Dermis blood vessel endothelial cell (primary cell): ENCODE data around the gene UNC45A. TPM values are rescaled to one million over a fixed set of nuclear protein-coding genes. Genes with fewer than 3 reads are reported as not detected.
A peak's percentile ranks its signal among the peaks of the same experiment; 100 is the strongest.
"Not testable (repeated sequence)": the region's sequence is repeated elsewhere in the genome, so short reads cannot be mapped to it uniquely, and the experiment has no call there.

Experiments
- DNase-seq: peaks from one replicate; pipeline ENCODE4 v3.0.0; 2010
- total RNA-seq: library from RNA; depleted of rRNA; stranded (reverse); fragments of >200 nt; gene quantifications from 2 replicates; pipeline ENCODE4 v1.2.3, GENCODE V29; 2014

The UNC45A gene
- total RNA-seq, 1 donor from 2014 or later, result 128 TPM

DNA sequence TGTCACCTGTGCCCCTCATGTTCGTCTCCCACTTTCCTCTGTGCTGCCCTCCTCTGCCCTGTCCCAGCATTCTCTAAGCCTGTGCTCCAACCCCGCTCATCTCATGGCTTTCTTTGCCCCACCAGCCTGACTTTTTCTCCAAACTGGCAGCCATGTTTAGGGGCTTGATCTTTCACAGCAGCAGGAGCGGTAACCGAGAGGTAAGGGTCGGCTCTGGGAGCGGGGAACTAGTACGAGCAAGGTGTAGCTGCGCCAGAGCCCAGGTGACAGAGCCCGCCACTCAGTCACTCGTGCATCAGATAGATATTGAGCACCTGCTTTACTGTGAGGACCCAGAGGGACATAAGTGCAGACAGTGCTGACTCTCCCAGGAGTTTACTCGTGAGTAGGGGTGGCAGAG, 18.6 kb upstream of the UNC45A start:
- no peak for DNase-seq

DNA sequence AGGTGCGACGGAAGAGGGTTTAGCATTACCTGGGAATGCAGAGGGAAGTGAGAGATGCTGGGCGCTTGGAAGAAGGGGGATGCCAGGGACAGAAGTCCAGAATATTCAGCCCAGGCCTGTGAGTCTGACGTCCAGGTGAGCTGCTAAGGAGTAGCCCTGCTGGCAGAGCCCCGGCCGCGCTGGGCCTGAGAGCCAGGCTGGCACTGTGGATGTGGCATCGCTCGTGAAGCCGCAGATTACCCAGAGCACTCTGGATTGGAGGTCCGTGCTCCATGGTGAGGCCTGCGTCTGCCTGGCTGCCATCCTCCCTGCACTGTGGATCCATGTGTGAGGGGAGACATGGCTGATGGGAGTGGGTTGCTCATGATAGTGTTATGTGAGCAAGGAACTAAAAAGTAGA, 17.5 kb upstream of the UNC45A start:
- no peak for DNase-seq

DNA sequence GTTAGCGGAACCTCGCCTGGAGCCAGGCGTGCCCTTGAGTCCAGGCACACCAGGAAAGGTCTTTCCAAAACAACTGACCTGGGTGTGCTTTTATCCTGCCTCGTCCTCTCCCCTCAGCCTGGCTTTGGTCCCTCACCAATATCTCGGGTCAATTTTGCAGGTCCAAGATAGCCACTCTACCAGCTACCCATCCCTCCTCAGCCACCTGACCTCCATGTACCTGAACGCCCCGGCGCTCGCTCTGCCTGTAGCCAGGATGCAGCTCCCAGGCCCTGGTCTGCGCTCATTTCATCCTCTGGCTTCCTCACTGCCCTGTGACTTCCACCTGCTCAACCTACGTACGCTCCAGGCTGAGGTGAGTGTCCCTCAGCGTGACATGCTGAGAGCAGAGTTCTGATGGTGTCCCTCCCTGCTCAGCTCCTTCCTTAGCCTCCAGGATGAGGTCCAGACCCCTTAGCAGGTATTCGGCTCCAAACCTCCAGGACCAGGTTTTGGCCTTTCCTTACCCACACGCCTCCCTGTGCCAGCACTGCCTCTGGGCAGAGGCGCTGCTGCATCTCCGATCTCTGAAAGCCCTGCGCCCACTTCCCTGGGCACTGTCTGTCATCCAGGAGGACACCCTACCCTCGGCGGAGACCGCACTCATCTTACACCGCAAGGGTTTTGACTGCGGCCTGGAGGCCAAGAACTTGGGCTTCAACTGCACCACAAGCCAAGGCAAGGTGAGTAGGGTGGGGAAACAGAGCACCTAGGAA, 16.9 kb upstream of the UNC45A start:
- no peak for DNase-seq

DNA sequence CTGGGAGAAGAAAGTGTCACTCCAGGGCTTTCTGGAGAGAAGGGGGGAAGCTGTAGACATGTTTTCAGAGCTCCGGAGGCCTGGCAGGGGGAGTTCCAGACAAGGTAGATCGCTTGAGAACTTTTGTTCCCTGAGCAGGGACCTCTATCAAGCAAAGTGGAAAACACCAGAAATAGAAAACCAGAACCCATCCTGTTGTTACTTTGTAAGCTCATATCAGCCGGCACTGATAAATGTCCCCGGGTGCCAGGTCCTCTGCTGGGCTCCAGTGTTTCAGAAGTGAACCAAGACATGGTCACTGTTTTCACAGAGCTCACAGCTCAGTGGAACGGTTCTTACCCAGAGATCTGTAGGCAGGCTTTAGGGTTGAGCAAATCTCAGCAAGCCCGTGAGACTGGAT, 16.2 kb upstream of the UNC45A start:
- no peak for DNase-seq

DNA sequence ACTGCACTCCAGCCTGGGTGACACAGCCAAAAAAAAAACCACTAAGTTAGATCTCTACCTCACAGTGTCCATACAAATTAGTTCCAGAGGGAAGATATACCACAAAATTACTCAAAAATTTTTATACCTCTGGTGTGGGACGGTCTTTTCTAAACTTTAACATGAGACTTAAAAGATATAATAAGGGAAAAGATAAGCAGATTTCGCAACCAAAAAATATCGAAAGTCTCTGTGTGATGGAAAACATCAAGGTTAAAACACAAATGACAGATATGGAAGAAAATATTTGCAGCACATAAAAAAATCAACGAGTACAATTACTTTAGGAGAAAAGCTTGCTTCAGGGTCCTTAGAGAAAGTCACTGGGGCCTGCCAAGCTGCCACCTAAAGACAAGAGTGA, 13.2 kb upstream of the UNC45A start:
- DNase-seq, result no peak

DNA sequence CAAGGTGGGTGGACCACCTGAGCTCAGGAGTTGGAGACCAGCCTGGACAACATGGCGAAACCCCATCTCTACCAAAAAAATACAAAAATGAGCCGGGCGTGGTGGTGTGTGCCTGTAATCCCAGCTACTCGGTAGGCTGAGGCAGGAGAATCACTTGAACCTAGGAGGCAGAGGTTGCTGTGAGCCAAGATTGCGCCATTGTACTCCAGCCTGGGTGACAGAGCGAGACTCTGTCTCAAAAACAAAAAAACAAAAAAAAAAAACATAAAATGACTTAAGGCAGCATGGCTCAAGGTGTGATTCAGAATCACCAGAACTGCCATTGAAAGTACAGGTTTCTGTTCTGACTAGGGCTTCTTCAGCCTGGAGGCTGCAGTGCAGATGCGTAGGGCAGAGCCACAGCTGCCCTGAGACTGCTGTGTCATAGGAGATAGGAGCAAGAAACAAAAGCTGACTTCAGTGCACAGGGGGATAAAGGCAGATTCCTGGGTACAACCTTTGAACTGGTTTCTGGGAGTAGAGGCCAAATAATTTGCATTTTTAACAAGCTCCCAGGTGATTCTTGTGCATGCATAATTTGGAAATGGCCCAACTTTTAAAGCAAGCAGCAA, 12.3 kb upstream of the UNC45A start:
- not testable (repeated sequence) for DNase-seq

DNA sequence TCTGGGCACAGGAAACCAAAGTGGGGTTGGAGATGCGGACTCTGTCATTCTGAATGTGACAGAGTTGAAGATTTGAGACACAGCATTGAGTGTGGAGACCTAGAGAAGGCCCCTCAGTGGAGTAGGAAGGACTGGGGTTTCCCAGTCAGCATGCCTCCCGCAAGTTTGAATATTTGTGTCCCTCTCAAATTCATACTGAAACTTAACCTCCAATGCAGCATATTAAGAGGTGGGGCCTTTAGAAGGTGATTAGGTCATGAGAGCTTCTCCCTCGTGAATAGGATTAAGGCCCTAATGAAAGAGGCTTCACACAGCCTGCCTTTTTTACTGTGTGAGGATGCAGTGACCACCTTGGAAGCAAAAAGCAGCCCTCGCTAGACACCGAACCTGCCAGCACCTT, 10.7 kb upstream of the UNC45A start:
- no peak for DNase-seq

DNA sequence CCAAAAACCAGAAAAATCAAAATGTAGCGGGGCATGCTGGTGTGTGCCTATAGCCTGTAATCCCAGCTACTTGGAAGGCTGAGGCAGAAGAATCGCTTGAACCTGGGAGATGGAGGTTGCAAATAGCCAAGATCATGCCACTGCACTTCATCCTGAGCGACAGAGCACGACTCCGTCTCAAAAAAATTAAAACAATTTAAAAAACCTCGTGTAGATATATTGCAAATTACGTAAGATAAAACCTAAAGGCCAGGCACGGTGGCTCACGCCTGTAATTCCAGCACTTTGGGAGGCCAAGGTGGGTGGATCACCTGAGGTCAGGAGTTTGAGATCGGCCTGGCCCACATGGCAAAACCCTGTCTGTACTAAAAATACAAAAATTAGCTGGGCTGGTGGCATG, 8.3 kb upstream of the UNC45A start:
- DNase-seq, result not testable (repeated sequence)

DNA sequence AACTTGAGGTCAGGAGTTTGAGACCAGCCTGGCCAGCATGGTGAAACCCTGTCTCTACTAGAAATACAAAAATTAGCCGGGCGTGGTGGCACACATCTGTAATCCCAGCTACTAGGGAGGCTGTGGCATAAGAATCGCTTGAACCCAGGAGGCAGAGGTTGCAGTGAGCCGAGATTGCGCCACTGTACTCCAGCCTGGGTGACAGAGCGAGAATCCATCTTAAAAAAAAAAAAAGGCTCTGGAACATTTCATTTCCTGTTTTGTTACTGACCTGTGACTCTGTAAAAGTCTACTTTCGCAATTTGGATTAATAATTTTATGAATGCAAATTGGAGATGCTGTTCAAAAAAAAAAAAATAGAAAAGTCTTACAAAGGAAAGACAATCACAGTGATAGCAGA, 7.0 kb upstream of the UNC45A start:
- DNase-seq, result not testable (repeated sequence)

DNA sequence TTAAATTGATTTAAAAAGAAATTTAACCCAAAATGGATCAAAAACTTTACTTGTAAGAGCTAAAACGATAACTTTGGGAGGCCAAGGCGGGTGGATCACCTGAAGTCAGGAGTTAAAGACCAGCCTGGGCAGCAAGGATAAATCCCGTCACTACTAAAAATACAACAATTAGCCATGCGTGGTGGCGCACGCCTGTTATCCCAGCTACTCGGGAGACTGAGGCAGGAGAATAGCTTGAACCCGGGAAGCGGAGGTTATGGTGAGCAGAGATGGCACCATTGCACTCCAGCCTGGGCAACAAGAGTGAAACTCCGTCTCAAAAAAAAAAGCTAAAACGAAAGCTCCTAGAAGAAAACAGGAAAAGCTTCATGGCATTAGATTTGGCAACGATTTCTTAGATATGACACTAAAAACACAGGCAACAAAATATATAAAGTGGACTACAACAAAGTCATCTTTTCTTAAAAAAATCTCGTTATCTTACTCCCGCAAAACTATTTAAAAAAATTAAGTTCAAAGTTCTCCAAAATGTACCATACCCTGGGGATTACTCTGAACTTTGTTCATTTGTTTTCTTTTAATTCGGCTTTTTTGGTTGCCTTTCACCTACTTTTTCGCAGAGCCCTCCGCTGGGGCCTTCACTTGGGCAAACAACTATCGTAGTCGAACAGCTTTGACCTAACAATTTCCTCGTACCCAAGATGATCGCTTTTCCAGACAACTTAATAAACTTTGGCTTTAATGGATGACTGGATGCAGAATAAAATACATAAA, 5.7 kb upstream of the UNC45A start:
- peak; percentile 12 for DNase-seq

DNA sequence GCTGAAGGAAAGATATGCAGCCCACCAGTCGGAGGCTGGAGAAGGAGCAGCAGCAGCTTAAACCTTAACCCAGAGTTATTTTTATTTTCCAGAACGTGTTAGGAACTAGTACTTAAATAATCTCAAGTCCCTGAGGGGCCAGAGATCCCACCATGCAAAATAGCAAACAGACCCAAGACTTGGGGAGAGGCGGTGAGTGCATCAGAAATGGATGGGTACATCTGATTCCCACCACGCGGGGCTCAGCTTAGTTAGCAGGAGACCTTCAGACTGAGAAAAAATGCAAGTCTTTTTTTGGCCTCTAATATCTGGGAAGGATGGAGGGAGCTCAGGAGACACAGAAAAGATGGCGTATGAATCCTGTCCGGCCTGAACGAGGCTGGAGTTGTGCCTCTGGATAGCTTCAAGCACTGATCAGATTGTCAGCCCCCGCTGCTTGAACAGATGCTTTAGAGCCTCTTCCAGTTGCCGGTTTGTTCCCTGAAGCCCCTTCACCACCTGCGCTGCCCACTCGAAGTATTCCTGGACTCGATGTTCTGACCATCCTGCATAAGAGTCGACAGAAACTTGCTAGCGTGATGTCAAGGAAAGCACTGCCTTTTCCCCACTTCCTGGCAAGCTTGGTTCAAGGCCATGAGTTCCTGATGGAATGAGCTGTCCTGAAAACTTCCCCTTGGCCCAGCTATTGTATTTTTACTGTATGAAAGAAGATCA, 4.1 kb upstream of the UNC45A start:
- DNase-seq, result peak; percentile 71

DNA sequence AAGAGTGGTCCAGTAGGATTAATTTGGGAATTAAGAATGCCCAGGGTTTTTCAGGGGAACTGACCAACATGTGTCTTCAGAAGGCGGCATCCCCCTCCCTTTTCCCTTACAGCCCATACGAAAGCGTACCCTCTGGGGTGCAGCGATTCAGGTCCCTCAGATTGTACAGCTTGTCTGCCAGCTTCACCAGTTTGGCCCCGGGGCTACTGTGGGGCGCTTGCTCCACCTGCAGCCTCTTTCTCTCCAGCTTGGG, 3.6 kb upstream of the UNC45A start:
- DNase-seq, result no peak

DNA sequence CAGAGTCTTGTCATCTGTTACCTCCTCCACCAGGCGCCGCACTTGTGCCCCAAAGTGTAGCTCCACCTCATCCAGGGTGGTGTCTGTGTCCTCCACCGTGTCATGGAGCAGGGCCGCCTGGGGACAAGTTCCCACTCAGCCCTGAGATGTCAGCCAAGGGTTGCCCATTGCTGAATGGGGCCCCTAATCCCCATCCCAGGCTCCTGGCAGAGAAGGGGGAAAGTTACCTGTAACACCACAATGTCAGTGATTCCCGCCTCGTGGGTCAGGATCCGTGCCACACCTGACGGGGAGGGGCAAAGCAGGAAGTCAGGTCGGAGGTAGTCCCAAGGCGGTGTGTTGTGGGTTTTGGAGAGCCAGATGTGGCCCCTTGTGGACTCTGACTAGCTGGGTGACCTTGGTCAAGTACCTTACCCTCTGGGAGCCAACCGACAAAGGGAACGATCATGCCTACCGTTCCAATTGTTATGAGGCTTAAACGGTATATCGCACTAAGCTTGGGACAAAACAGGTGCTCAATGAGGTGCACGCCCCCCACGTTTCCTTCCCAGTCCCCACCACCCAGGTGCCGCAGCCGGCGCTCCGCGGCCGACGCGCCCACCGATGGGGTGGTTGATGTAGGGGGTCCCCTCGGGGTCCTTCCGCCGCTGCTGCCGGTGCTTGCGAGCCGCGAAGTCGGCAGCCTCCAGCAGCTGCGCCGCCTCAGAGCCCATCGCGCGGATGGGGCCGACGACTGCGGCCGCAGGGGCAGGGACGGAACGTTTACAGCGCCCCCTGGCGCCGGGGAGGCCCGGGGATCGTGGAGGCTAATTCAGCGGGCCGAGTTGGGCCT, 3.0 kb upstream of the UNC45A start, which contains the start of gene HDDC3:
Gene HDDC3 (minus strand): TSS at position 722 of the 832 bp plus-strand sequence. CDS start 9 bp downstream, at position 713.
- DNase-seq, result peak; percentile 89

DNA sequence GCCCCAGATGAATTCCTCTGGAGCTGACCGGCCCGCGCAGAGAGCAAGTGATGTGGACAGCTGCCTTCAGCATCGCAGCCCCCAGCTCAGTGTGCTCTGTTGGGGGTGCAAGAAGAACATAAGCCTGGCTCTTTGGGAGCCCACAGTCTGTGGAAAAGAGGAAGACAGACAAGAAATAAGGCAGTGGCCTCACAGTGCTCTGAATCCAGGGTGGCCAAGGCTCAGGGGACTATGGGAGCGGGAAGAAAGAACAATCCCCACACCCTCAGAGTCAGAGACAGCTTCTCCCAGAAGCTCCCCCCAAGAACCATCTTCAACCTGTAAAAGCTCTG, 2.5 kb upstream of the UNC45A start:
- no peak for DNase-seq

DNA sequence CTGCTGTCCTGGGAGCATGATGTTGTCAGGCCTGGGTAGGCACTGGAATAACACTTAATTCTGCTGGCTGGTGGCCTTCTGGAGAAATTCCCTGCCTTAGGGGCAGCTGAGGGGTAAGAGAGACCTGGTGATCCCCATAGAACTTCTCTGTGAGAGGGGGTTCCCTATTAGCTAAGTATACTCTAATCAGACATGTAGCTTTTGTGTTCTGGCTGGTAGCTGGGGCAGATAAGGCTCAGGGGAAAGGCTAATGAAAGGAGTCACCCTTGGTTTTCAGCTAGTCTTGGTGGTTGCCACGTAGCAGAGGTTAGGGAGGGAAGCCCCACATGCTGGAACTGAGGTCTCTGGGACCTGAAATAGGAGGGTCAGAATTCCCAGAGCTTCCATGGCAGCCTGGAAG, 1.8 kb upstream of the UNC45A start:
- no peak for DNase-seq

DNA sequence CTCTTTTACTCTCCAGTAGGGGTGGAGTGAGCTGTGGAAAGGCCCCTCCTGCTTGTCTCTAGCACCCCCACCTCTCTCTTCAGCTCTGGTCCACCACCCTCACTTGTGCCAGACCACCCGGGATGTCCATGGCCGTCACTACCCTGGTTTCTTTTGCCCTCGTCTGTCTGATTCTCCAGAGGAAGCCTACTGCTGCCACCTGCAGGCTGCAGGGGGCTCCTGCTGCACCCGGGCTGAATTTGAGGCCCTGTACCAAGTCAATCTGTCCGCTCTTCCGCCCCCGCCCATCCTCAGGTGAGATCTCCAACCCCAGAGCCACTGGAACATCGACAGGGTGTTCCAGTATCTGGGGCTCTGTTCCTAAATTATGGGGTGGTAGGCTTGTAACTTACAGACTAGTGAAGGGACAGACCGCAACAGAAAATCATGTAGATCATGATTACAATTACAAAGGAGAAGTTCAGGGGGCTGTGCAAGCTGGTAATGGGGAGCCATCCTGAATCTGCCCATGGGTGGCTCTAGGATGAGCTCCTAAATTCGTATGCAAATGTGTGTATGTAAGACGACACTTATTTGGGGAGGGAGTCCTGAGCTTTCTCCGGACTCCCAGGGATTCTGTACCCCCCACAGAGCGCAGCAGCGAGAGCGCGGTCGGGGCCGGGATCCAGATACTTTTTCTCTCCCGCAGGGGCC, 683 bp upstream of the UNC45A start:
- peak; percentile 87 for DNase-seq

DNA sequence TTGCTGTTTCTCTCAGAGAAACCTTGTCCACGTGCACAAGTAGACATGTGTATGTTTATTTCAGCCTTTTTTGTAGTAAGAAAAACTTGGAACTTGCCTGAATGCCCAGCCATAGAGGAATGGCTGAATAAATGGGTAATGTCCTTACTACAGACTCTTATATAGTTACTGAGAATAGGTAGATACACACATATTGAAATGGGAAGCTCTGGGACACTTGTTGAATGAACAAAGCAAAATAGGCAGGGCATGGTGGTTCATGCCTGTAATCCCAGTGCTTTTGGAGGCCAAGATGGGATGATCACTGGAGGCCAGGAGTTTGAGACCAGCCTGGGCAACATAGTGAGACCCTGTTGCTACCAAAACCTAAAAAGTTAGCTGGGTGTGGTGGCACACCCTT, 1.7 kb downstream of the UNC45A start:
- DNase-seq, result no peak

DNA sequence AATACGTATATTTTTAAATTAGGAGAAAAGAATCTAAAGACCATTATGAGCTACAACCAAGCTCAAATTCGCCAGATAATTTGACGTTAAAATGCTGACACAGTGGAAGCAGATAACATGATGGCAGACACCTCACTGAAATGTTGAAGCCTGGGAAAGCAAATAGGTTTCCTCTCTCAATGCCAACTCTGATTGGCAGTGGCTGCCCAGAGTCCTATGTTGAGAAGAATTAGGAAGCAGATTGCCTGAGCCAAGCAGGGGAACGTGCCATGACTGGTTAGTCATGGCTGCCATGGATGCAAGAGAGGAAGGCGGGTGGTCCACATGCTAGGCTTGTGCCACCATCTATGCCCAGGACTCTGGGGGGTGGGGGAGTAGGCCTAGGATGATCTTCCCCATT, 3.2 kb downstream of the UNC45A start:
- no peak for DNase-seq

DNA sequence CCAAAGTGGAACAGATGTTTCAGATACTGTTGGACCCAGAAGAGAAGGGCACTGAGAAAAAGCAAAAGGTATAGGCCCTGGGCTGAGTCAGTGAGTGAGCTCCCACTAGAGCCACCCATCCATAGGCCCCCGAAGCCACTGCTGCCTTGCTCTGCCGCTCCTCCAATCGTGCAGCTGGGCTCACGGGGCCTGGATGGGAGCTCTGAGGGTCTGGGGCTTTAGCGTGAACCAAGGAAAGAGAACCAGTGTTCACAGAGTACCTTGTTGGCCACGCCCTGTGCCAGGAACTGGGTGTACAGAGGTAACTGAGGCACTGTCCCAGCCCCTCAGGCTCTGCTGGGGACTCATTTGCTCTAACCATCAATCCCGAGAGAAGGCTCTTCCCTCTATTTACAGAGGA, 4.7 kb downstream of the UNC45A start:
- DNase-seq, result no peak

DNA sequence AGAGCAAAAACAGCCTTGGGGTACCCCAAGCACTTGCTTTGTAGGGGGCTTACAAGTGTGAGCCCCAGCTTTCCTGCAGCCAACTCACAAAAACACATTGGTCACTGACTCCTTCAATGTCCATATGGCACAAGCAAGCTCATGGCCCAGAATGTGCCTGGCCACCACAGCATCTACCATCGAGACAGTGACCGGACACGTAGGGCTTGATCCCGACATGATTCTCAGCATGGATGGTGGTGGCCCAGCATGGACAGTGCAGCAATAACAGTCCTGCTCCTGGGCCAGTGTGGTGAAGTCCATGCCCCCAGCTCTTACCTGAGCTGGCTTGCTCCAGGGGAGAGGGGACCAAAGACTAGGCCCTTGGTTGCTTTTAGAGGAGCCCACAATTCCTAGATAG, 6.0 kb downstream of the UNC45A start:
- no peak for DNase-seq

DNA sequence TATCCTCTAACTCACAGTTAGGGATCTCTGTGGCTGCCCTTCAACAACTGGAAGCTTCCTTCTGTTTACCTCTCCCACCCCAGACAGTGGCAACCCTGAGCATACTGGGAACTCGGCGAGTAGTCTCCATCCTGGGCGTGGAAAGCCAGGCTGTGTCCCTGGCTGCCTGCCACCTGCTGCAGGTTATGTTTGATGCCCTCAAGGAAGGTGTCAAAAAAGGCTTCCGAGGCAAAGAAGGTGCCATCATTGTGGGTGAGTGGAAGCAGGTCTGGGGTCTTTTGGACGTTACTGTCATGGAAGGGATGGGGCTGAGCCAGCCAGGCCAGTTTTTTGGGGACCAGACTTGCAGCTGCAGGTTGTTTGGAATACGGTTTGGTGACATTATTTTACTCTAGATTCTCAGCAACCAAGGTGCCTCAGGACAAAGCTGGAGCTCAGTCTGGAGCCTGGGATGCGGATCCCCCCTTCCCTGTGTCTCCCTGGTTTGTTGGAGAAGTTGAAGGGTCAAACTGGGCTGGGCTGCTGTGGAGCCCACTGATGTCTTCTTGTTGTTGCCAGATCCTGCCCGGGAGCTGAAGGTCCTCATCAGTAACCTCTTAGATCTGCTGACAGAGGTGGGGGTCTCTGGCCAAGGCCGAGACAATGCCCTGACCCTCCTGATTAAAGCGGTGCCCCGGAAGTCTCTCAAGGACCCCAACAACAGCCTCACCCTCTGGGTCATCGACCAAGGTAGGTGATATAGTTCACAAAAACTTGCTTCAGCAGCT, 7.5 kb downstream of the UNC45A start:
- DNase-seq, result no peak
